ENCODE measurements around the gene PCCA. TPM values are rescaled to one million over a fixed set of nuclear protein-coding genes. Genes with fewer than 3 reads are reported as not detected.

PCCA gene
- total RNA-seq, 4 donors from 2014 or later: 24.8 to 122 (median 53.0) TPM

GRCh38 chr13:100106005-100106404 lies 17.1 kb downstream of the PCCA start:
- Histone ChIP-seq H3K9me3 (no peaks in the 10 kb centered on the region), H3K4me1 (no peaks in the 10 kb centered on the region), H3K4me3 (no peak overlapping the region), H3K27ac (no peak overlapping the region), H3K27me3 (no peaks in the 10 kb centered on the region), H3K36me3 (no peaks in the 10 kb centered on the region)
- intact Hi-C loops (cut with DNase I; ENCODE audit: low total_unique reads): no loop called here
- TF ChIP-seq CTCF (IDR thresholded peaks at IDR 0.05): no peak
- TF ChIP-seq POLR2A (IDR thresholded peaks at IDR 0.05): no peak
- no peak for DNase-seq

GRCh38 chr13:100106705-100107104 lies 17.8 kb downstream of the PCCA start:
- no peak for TF ChIP-seq POLR2A (IDR thresholded peaks at IDR 0.05)
- TF ChIP-seq CTCF (IDR thresholded peaks at IDR 0.05): no peak
- intact Hi-C loops (cut with DNase I; ENCODE audit: low total_unique reads): no loop called here
- DNase-seq: no peak
- Histone ChIP-seq H3K36me3 (no peaks in the 10 kb centered on the region), H3K27me3 (no peaks in the 10 kb centered on the region), H3K4me1 (no peaks in the 10 kb centered on the region), H3K9me3 (no peaks in the 10 kb centered on the region), H3K27ac (no peak overlapping the region), H3K4me3 (no peak overlapping the region)

- DNase-seq: no peak
- H3K4me1 ChIP-seq: no peaks in the 10 kb centered on the region
- no peak overlapping the region for H3K4me3 ChIP-seq
- H3K27me3 ChIP-seq: no peaks in the 10 kb centered on the region
- no peaks in the 10 kb centered on the region for H3K9me3 ChIP-seq
- no peak overlapping the region for H3K27ac ChIP-seq
- TF ChIP-seq POLR2A (IDR thresholded peaks at IDR 0.05): no peak
- no peak for TF ChIP-seq CTCF (IDR thresholded peaks at IDR 0.05)
- intact Hi-C loops (cut with DNase I; ENCODE audit: low total_unique reads): no loop called here
- no peaks in the 10 kb centered on the region for H3K36me3 ChIP-seq
Observed at GRCh38 chr13:100108913-100109507, 20.1 kb downstream of the PCCA start.

GRCh38 chr13:100110269-100110668 lies 21.4 kb downstream of the PCCA start:
- intact Hi-C loops (cut with DNase I; ENCODE audit: low total_unique reads): no loop called here
- TF ChIP-seq CTCF (IDR thresholded peaks at IDR 0.05) (no peak), POLR2A (IDR thresholded peaks at IDR 0.05) (no peak)
- H3K9me3 ChIP-seq: no peaks in the 10 kb centered on the region
- no peak overlapping the region for H3K27ac ChIP-seq
- H3K4me1 ChIP-seq: no peaks in the 10 kb centered on the region
- DNase-seq: no peak
- no peaks in the 10 kb centered on the region for H3K36me3 ChIP-seq
- no peaks in the 10 kb centered on the region for H3K27me3 ChIP-seq
- H3K4me3 ChIP-seq: no peak overlapping the region

GRCh38 chr13:100112186-100112838 lies 23.4 kb downstream of the PCCA start:
- Histone ChIP-seq H3K27ac (no peak overlapping the region), H3K4me3 (no peak overlapping the region), H3K9me3 (no peaks in the 10 kb centered on the region), H3K4me1 (no peaks in the 10 kb centered on the region), H3K36me3 (no peaks in the 10 kb centered on the region), H3K27me3 (no peaks in the 10 kb centered on the region)
- DNase-seq: no peak
- TF ChIP-seq CTCF (IDR thresholded peaks at IDR 0.05) (no peak), POLR2A (IDR thresholded peaks at IDR 0.05) (no peak)
- intact Hi-C loops (cut with DNase I; ENCODE audit: low total_unique reads): no loop called here
